ENCODE results near the gene NRXN3. TPM values are rescaled to one million over a fixed set of nuclear protein-coding genes. Genes with fewer than 3 reads are reported as not detected.

Gene NRXN3
- total and polyA plus RNA-seq, 2 of the 13 experiments (the other 11 are each of a cell fraction or from before 2014, with no cell fraction given), result 0.03 TPM; not detected in 1

- no peak overlapping the region for H2AFZ ChIP-seq (ENCODE audit: low read length)
- H4K20me1 ChIP-seq (ENCODE audit: insufficient read depth, low read length), result no peaks in the 10 kb centered on the region
- H3K4me2 ChIP-seq (ENCODE audit: low read depth, low read length), result no peak overlapping the region
- intact Hi-C loops (cut with micrococcal nuclease; ENCODE audit: unreplicated experiment), result no loop called here
- peaks cover 91% of the 10 kb centered on the region for H3K9me3 ChIP-seq (ENCODE audit: low read length)
- BruUV-seq (replicated peaks), result no TSS peak
- DNase-seq (ENCODE audit: low spot score), result no peak
- TF ChIP-seq ZNF274 (CRISPR knock-in tag; IDR thresholded peaks at IDR 0.05) (no peak), NR0B2 (CRISPR knock-in tag; IDR thresholded peaks at IDR 0.05) (no peak), GATA4 (IDR thresholded peaks at IDR 0.05; ENCODE audit: borderline replicate concordance, low read depth) (no peak), CBX2 (IDR thresholded peaks at IDR 0.05; ENCODE audit: low read depth, low read length) (no peak), CBX2 (CRISPR knock-in tag; IDR thresholded peaks at IDR 0.05; ENCODE audit: low read depth) (no peak), SNAPC2 (CRISPR knock-in tag; IDR thresholded peaks at IDR 0.05) (no peak), ZNF253 (CRISPR knock-in tag; IDR thresholded peaks at IDR 0.05; ENCODE audit: borderline replicate concordance) (no peak), ZNF343 (CRISPR knock-in tag; IDR thresholded peaks at IDR 0.05) (no peak), SRSF4 (IDR thresholded peaks at IDR 0.05; ENCODE audit: low read depth, low read length, poor library complexity, severe bottlenecking) (no peak), PHB2 (IDR thresholded peaks at IDR 0.05; ENCODE audit: partially characterized antibody) (no peak), ZNF230 (CRISPR knock-in tag; IDR thresholded peaks at IDR 0.05) (no peak), TBL1XR1 (IDR thresholded peaks at IDR 0.05; ENCODE audit: borderline replicate concordance, low read length, partially characterized antibody) (no peak), FOXO1 (CRISPR knock-in tag; IDR thresholded peaks at IDR 0.05) (no peak), ELK4 (CRISPR knock-in tag; IDR thresholded peaks at IDR 0.05; ENCODE audit: borderline replicate concordance) (no peak), RBM39 (IDR thresholded peaks at IDR 0.05; ENCODE audit: low read depth, low read length, poor library complexity, severe bottlenecking) (no peak), SAFB2 (CRISPR knock-in tag; IDR thresholded peaks at IDR 0.05; ENCODE audit: borderline replicate concordance, low read depth) (no peak), PHF5A (CRISPR knock-in tag; IDR thresholded peaks at IDR 0.05; ENCODE audit: low read depth, unreplicated experiment) (no peak), MIXL1 (CRISPR knock-in tag; IDR thresholded peaks at IDR 0.05) (no peak), ZNF567 (CRISPR knock-in tag; IDR thresholded peaks at IDR 0.05; ENCODE audit: borderline replicate concordance) (no peak), NR2F1 (CRISPR knock-in tag; IDR thresholded peaks at IDR 0.05) (no peak)
- TF ChIP-seq, protein P1, sequence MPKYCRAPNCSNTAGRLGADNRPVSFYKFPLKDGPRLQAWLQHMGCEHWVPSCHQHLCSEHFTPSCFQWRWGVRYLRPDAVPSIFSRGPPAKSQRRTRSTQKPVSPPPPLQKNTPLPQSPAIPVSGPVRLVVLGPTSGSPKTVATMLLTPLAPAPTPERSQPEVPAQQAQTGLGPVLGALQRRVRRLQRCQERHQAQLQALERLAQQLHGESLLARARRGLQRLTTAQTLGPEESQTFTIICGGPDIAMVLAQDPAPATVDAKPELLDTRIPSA (CRISPR knock-in tag; IDR thresholded peaks at IDR 0.05; ENCODE audit: borderline replicate concordance), result no peak
- no peaks in the 10 kb centered on the region for H3K36me3 ChIP-seq (replicated peaks in 1 of 2; ENCODE audit: control insufficient read depth in 1 of 2, insufficient read depth in 2 of 2, low read length in 2 of 2)
- H3K79me2 ChIP-seq (ENCODE audit: insufficient read depth, low read length), result no peaks in the 10 kb centered on the region
- in situ Hi-C loops (cut with HindIII; ENCODE audit: extremely low pct_ligation_motif_present, low pct_unique_long_range_greater_than_20kb), result loop anchor here (25.0 kb wide), 1 partner anchor 112 kb away; no protein-coding TSS in a partner anchor
- WGBS (ENCODE audit: low lambda C conversion rate), result 33% methylated on average over 2 of the region's 2 CpGs
- H3K27ac ChIP-seq (ENCODE audit: extremely low read length, insufficient read depth, low read length), result no peak overlapping the region
- CTCF ChIA-PET (ENCODE audit: low intra/inter-chr PET ratio, low total read pairs), result no interaction called here
- H3K27me3 ChIP-seq (ENCODE audit: control insufficient read depth in 1 of 2, insufficient read depth in 2 of 2, low read length in 2 of 2), result no peaks in the 10 kb centered on the region
- H3K9ac ChIP-seq (ENCODE audit: insufficient read depth, low read depth, low read length), result no peak overlapping the region
- no peak for ATAC-seq
- H3K4me3 ChIP-seq (replicated peaks in 1 of 3; ENCODE audit: insufficient read depth in 1 of 3, low read depth in 2 of 3, low read length in 3 of 3), result no peak overlapping the region
- H3K4me1 ChIP-seq (ENCODE audit: insufficient read depth, low read length), result no peaks in the 10 kb centered on the region
- POLR2A ChIA-PET, result no interaction called here
- FAIRE-seq, result no peak
Measured at GRCh38 chr14:79699206-79699605, 1529.0 kb downstream of the NRXN3 start.

Measured in HepG2 (cell line).